Activated CD4-positive, alpha-beta T cell treated with anti-CD3 and anti-CD28 coated beads, Interleukin-2, amount 50 U/mL, for 1 hour (primary cell): Measurements from ENCODE around the gene UAP1L1.
A peak's percentile ranks its signal among the peaks of the same experiment; 100 is the strongest.
"Not testable (repeated sequence)": the region's sequence is repeated elsewhere in the genome, so short reads cannot be mapped to it uniquely, and the experiment has no call there.

Source experiments
- DNase-seq: peaks from one replicate; pipeline ENCODE4 v3.0.0-alpha.2; 2020

Gene UAP1L1

GRCh38 chr9:137057545-137057944 is 19.8 kb upstream of the UAP1L1 start:
- DNase-seq: no peak

- DNase-seq: no peak
These were observed 18.6 kb upstream of the UAP1L1 start for GRCh38 chr9:137058521-137059234.

DNA sequence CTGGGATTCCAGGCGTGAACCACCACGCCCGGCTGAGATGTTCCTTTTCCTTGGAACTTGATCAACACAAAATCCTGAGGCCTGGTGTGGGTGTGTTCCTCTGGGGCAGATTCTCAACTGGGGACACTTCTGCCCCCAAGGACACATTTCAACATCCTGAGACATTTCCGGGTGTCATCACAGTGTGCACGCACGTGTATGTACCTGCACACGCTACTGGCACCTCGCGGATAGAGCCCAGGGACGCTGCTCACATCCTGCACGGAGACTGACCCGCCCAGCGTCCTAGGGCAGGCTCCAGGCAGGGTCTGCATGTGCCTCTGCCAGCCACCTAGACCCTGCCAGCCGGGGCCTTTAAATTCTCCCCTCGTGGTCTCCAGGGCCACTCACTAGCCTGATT is 14.9 kb upstream of the UAP1L1 start:
- no peak for DNase-seq

GRCh38 chr9:137062798-137063197 is 14.5 kb upstream of the UAP1L1 start:
- DNase-seq: not testable (repeated sequence)

GRCh38 chr9:137063311-137064026 is 13.8 kb upstream of the UAP1L1 start:
- no peak for DNase-seq

DNA sequence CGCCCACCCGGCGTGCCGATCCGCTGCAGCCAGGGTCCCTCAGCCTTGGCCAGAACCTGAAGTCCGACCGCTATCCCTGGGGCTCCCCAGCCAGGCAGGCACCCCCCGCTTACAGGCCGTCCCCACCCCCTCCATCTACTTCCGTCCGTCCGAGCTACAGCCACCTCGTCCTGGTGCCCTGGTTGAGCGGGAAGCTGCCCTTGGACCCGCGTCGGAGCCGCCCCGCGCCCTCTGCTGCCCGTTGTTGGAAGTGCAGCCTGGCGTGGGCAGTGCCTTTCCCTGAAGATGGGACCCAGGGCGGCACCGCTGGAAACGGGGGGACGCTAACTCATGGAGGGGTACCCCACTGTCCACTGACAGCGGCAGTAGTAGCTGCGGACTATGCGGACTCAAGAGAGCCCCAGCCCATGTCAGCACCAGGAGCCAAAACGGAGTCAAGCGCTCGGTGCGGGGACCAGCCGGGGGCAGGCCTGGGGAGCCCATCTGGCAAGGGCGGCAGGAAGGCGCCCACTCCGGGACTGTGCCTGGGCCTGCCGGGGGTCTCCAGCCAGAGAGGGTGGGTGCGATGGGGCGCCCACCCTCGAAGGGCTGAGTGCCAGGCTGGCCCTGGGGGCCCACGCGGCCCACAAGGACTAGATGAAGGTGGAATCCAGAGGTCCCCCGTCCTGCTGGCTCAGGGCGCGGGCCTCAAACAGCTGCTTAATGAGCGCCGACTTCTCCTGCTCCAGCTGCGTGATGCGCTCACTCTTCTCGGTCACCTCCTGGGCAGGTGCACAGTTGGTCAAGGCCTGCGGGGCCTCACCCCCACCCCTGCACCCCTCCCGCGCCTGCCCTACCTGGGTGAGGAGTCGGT is 13.1 kb upstream of the UAP1L1 start:
- peak; percentile 57 for DNase-seq

GRCh38 chr9:137064880-137065164 is 12.5 kb upstream of the UAP1L1 start:
- DNase-seq: no peak

DNA sequence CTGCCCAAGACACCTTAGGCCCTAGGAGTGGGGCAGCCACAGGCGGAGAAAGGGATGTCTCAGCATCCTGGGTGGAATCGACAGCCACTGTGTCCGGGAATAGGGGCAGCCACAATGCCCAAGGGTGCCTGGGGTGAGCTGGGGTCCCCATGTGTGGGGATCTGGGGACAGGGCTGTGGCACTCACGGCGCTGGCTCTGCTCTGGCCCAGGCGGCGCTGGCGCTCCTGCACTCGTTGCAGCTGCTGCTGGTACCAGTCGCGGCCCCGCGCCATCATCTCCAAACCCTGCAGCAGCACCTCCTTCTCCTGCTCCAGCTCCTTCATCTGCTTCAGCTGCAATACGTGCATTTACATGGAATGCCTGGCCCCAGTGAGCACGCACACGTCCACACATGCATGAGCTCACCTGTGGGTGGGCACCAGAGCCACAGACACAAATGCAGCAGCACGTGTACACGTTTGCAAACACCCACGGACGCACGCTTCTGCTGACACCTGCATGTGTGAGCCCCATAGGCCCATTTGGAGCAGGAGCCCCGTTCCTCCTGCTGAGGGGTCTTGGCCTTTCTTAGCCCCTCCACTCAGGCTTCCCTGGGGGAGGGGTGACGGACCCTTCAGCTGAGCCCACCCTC is 11.9 kb upstream of the UAP1L1 start:
- no peak for DNase-seq

DNA sequence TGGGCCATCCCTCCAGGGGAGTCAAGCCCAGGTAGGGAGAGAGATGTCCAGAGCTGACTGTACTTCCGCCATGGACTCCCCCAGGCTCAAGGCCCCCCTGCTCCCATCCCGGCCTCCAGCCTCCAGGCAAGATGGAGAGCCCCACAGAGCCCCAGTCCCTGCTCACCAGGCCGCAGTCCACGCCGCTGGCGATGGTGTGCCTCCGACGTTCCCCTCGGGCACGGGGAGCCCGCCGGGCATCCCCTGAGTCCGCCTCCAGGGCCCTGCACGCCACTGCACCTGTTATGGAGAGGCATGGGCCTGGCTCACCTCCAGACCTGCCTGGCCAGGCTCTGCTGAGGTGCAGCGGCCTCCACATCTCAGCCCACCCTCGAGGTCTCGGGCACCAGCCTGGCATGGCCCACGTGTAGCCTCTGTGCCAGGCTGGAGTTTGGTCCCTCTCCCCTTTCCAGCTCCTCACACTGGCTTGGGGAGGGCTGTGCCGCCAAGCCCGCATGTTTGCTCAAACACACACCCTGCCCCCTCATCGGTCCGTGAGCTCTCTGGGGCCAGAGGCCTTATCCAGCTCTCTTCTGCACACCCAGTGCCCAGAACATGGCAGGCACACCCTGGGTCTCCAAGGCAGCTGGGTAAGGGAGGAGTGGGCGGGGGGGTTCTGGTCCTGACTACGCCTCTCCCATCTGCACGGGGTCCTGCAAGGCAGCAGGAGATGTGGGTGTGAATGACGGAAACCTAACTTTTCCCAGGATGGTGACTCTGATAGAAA is 11.0 kb upstream of the UAP1L1 start:
- no peak for DNase-seq

DNA sequence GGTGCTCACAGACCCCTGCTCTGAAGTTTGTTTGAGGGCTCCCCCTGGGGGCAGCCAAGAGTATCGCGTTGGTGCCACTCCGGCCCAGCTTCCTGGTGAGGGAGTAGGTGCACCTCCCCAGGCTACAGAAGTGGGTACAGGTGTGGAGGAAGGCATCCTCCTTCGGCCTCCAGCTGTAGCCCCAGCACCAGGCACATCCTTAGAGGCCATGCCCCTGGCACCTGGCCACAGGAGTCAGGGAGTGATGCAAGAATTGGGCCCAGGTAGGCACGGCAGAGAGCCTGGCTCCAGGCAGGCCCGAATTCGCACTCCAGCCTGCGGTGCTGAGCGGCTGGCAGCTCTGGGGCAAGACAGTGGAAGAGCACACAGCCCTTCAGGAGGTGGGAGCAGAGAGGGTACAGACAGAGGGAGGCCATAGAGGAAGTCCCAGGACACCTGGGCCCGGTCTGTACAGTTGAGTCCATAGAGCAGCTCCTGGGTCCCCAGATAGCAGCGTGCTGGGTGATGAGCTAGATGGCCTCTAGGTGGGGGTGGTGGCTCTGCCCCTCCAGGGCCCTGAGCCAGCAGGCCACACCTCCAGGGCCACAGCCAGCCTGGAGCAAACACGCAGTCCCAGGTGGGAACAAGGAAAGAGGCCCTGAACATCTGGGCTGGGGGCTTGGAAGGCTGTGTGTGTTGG is 9.3 kb upstream of the UAP1L1 start:
- DNase-seq: peak; percentile 87

DNA sequence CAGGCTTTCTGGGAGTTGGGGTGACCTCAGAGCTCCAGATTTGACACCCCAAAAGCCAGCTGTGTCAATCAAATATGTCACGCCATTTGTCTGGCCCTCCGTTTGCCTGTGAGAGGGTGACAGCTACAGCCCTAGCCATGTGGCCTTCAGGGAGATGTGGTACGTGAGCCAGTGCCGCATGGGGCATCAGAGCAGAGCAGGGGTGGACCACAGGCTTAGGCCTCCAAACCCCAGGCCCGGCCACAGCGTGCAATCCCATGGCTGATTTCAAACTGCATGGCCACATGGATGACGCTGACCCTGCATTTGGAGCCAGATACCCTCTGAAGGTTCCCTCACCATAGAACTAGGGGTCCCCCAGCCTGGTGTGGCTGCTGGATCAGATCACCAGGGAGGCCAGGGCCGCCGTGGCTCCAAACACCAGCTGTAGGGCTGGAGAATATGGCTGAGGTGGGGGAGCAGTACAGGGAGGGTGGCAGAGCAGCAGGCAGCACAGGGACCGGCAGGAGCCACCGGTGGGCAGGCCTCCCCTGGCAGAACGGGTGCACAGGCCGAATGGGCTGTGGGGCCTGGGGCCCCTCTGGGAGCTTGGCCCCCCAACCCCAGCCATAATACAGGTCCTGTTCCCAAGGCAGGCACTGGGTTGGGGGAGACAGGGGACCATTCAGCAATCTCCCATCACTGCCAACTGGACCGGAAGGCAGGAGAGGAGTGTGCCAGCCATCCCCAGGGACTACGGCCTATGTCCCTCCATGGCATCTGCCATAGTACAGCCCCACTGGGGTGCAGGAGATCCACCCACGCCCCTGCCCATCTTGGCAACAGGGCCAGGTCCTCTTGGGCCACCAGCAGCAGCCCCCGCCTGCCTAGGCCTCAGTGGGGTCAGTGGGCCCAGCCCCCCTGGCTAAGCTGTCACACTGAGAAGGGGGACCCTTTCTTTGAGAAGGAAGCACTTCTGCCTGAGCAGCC is 8.5 kb upstream of the UAP1L1 start:
- DNase-seq: no peak

DNA sequence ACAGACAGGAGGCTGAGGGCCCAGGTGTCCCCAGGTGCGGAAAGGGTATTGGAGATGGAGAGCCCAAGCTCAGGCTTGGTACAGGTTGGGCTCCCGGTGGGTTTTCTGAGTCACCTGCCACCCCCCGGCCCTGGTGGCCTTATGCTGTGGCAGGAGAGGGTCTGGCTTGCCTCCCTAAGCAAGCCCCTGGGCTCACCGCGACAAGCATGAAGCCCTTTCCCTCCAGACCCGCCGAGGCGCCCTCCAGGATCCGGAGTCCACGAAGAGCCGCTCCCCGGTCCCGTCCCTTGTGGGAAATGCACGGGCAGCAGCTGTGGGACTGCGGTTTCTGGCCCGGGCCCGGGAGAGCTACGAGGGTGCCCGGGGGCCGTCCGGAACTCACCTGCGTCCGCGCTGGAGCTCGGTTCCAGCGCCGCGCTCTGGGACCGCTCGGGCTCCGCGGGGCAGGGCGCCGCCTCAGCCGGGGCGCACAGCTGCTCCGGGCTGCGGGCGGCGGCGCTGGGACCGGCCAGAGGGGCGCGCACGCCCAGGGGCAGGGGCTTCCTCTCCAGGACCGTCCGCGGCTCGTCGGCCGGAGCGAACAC is 7.7 kb upstream of the UAP1L1 start:
- no peak for DNase-seq

- peak; percentile 80 for DNase-seq
These were observed 7.0 kb upstream of the UAP1L1 start, which contains the start of gene SAPCD2 for GRCh38 chr9:137070201-137070905. Gene SAPCD2, minus strand, starts transcription at chr9:137070557. Its CDS starts 97 bp downstream, at chr9:137070460.

DNA sequence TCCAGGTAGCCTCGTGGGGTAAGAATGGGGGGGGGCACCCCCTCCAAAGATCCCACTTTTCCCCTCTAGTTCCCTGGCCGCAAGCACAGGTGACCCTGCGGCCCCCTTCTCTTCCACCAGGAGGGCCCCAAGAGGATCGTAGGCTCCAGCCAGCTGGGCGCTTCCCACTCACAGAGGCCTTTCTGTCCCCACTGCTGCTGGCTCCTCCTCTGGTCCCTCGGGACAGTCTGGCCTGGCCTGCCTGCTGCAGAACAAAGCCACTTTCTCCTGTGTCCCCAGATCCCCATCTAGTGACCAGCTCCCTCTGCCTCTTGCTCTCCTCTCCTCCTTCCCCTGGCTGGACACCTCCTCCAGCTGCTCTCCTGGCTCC is 6.4 kb upstream of the UAP1L1 start:
- no peak for DNase-seq

GRCh38 chr9:137071282-137071681 is 6.0 kb upstream of the UAP1L1 start:
- DNase-seq: no peak

- DNase-seq: no peak
These were observed 3.3 kb upstream of the UAP1L1 start for GRCh38 chr9:137073992-137074399.

GRCh38 chr9:137074657-137075274 is 2.6 kb upstream of the UAP1L1 start:
- DNase-seq: no peak

- DNase-seq: no peak
These were observed 2.0 kb upstream of the UAP1L1 start for GRCh38 chr9:137075275-137075775.

DNA sequence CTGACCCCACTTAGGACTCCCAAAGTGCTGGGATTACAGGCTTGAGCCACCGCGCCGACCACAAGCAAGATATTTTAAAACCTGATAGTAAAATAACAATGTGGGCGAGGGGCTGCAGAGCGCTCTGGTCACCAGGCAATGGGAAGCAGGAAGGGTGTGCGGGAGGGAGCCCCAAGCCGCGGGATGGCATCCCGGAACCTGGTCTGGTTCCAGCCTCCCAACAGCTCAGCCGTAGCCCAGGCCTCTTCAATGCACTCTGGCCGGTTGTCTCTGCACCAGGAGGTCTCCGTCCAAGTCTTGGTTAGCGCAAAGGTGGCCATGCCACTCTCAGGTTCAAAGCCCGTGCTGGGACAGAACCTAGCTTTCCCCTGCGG is 694 bp upstream of the UAP1L1 start:
- DNase-seq: no peak
